Measurements from ENCODE around the gene IRF9.

DNA sequence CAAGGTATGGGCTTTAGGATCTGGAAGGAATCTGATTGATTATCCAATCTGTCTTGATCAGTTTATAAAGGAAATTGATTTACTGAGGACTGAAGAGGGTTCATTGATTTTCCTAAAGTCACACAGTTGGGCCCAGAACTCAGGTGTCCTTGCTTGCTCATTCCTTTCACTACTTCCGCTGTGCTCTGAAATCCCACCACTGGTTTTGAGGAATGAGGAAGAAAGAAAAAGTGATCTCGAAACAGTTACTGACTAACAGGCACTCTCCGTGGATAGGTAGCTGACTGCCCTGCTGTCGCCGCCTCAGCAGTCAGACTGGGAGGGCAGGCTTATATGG, 30.7 kb upstream of the IRF9 start, which contains the start of gene FITM1:
- TF ChIP-seq ELF4 (IDR thresholded peaks at IDR 0.05) (no peak), ARNT (IDR thresholded peaks at IDR 0.05) (no peak), SUZ12 (IDR thresholded peaks at IDR 0.05) (no peak), BHLHE40 (IDR thresholded peaks at IDR 0.05; ENCODE audit: borderline replicate concordance) (no peak), ZNF384 (IDR thresholded peaks at IDR 0.05) (no peak), HDGF (IDR thresholded peaks at IDR 0.05; ENCODE audit: borderline replicate concordance) (no peak), TARDBP (IDR thresholded peaks at IDR 0.05) (no peak), SP1 (IDR thresholded peaks at IDR 0.05) (no peak), LEF1 (IDR thresholded peaks at IDR 0.05; ENCODE audit: borderline replicate concordance) (no peak), L3MBTL2 (conservative IDR thresholded peaks at IDR 0.05) (no peak)
